ENCODE measurements around the gene TEX48.
A peak's percentile ranks its signal among the peaks of the same experiment; 100 is the strongest.

Gene TEX48

GRCh38 chr9:114681594-114682332 is at the start of gene TEX48:
TEX48 (minus strand) TSS chr9:114682192; CDS start chr9:114671723, 10,469 bp downstream.
- peak; percentile 80 for DNase-seq

GRCh38 chr9:114731701-114732100 is 49.7 kb upstream of the TEX48 start:
- no peak for DNase-seq

GRCh38 chr9:114729706-114730105 is 47.7 kb upstream of the TEX48 start:
- no peak for DNase-seq

GRCh38 chr9:114725930-114726329 is 43.9 kb upstream of the TEX48 start:
- no peak for DNase-seq

- no peak for DNase-seq
Measured at GRCh38 chr9:114724744-114725143, 42.8 kb upstream of the TEX48 start.

- DNase-seq: no peak
Measured at GRCh38 chr9:114723931-114724330, 41.9 kb upstream of the TEX48 start.

- DNase-seq: no peak
Measured at GRCh38 chr9:114722937-114723620, 41.1 kb upstream of the TEX48 start.

- DNase-seq: no peak
Measured at GRCh38 chr9:114722081-114722621, 40.2 kb upstream of the TEX48 start.

- DNase-seq: no peak
Measured at GRCh38 chr9:114721491-114722079, 39.6 kb upstream of the TEX48 start.

- DNase-seq: no peak
Measured at GRCh38 chr9:114720086-114720676, 38.2 kb upstream of the TEX48 start.

GRCh38 chr9:114719290-114719689 is 37.3 kb upstream of the TEX48 start:
- DNase-seq: no peak

GRCh38 chr9:114718801-114719221 is 36.8 kb upstream of the TEX48 start:
- DNase-seq: peak; percentile 82

- no peak for DNase-seq
Measured at GRCh38 chr9:114717908-114718486, 36.0 kb upstream of the TEX48 start.

GRCh38 chr9:114709636-114710035 is 27.6 kb upstream of the TEX48 start:
- no peak for DNase-seq

- DNase-seq: no peak
Measured at GRCh38 chr9:114706711-114707110, 24.7 kb upstream of the TEX48 start.

GRCh38 chr9:114701988-114702387 is 20.0 kb upstream of the TEX48 start:
- DNase-seq: no peak

GRCh38 chr9:114697951-114698351 is 16.0 kb upstream of the TEX48 start:
- DNase-seq: no peak

- DNase-seq: no peak
Measured at GRCh38 chr9:114696814-114697544, 15.0 kb upstream of the TEX48 start.

- no peak for DNase-seq
Measured at GRCh38 chr9:114695948-114696347, 14.0 kb upstream of the TEX48 start.

- no peak for DNase-seq
Measured at GRCh38 chr9:114694719-114695269, 12.8 kb upstream of the TEX48 start.

- no peak for DNase-seq
Measured at GRCh38 chr9:114694146-114694545, 12.2 kb upstream of the TEX48 start.
